ENCODE data around the gene EXOSC3.
"Not testable (repeated sequence)": the region's sequence is repeated elsewhere in the genome, so short reads cannot be mapped to it uniquely, and the experiment has no call there.

Gene EXOSC3

GRCh38 chr9:37811906-37812476 is 27.1 kb upstream of the EXOSC3 start:
- TF ChIP-seq, protein P1, sequence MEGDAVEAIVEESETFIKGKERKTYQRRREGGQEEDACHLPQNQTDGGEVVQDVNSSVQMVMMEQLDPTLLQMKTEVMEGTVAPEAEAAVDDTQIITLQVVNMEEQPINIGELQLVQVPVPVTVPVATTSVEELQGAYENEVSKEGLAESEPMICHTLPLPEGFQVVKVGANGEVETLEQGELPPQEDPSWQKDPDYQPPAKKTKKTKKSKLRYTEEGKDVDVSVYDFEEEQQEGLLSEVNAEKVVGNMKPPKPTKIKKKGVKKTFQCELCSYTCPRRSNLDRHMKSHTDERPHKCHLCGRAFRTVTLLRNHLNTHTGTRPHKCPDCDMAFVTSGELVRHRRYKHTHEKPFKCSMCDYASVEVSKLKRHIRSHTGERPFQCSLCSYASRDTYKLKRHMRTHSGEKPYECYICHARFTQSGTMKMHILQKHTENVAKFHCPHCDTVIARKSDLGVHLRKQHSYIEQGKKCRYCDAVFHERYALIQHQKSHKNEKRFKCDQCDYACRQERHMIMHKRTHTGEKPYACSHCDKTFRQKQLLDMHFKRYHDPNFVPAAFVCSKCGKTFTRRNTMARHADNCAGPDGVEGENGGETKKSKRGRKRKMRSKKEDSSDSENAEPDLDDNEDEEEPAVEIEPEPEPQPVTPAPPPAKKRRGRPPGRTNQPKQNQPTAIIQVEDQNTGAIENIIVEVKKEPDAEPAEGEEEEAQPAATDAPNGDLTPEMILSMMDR (IDR thresholded peaks at IDR 0.05; ENCODE audit: control insufficient read depth, insufficient read depth, low read depth, low read length, missing control alignments): no peak
- no peak overlapping the region for H3K4me3 ChIP-seq (ENCODE audit: control insufficient read depth, low read depth, low read length)
- no peak for DNase-seq (ENCODE audit: low read depth)

DNA sequence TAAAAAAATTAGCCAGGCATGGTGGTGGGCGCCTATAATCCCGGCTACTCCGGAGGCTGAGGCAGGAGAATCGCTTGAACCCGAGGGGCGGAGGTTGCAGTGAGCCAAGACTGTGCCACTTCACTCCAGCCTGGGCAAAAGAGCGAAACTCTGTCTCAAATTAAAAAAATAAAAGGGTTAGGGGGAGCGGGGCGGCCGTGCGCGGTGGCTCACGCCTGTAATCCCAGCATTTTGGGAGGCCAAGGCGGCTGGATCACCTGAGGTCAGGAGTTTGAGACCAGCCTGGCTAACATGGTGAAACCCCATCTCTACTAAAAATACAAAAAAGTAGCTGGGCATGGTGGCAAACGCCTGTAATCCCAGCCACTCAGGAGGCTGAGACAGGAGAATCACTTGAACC is 24.8 kb upstream of the EXOSC3 start:
- H3K4me3 ChIP-seq (ENCODE audit: control insufficient read depth, low read depth, low read length); DNase-seq (ENCODE audit: low read depth): not testable (repeated sequence)

DNA sequence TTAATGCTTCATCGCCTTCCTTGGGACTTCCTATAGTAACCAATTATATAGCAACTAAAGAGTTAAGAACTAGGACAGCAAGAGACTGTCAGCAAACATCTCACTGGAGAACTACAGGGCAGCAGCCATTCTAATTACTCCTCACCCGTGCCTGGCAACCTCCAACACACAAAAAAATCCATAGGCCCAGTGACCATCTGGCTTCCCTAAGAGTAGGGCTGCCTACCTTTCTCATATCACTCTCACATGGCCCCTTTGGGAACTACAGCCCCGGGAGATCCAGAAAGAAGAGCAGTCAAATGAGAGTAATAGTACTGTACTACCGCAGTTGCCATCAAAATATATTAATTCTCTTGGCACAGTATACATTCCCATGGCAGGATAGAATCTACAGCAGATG is 21.4 kb upstream of the EXOSC3 start:
- no peak for DNase-seq (ENCODE audit: low read depth)
- H3K4me3 ChIP-seq (ENCODE audit: control insufficient read depth, low read depth, low read length): no peak overlapping the region
- TF ChIP-seq, protein P1 (IDR thresholded peaks at IDR 0.05; ENCODE audit: control insufficient read depth, insufficient read depth, low read depth, low read length, missing control alignments): no peak

- peak overlapping the region; percentile 82 for H3K4me3 ChIP-seq (ENCODE audit: control insufficient read depth, low read depth, low read length)
- no peak for DNase-seq (ENCODE audit: low read depth)
- TF ChIP-seq, protein P1 (IDR thresholded peaks at IDR 0.05; ENCODE audit: control insufficient read depth, insufficient read depth, low read depth, low read length, missing control alignments): no peak
Measured at GRCh38 chr9:37801959-37802711, 17.3 kb upstream of the EXOSC3 start.

DNA sequence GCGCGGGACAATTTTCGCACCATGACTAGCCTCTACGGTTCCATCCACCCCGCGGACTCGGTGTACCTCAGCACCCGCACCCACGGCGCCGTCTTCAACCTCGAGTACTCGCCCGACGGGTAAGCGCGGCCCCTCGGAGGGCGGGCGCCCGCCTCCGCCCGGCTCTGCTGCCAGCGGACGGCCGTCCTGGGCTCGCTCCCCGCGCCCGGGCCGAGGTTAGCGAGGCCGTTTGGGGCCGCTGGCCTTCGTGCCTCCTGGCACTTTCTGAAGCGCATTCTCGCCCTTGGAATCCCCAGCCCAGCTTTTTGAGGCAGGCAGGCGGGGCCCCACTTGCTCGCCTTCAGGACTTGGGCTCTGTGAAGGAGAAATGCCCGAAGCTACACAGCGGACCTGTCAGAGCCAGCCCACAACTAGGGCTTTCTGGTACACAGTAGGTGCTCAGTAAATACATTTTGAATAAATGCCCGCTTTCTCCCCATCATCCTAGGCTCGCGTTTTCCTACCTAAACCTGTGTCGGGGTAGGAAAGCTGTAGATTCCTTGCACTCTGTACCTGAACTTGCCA is 16.5 kb upstream of the EXOSC3 start:
- TF ChIP-seq, protein P1 (IDR thresholded peaks at IDR 0.05; ENCODE audit: control insufficient read depth, insufficient read depth, low read depth, low read length, missing control alignments): no peak
- no peak for DNase-seq (ENCODE audit: low read depth)
- H3K4me3 ChIP-seq (ENCODE audit: control insufficient read depth, low read depth, low read length): peak overlapping the region; percentile 82

DNA sequence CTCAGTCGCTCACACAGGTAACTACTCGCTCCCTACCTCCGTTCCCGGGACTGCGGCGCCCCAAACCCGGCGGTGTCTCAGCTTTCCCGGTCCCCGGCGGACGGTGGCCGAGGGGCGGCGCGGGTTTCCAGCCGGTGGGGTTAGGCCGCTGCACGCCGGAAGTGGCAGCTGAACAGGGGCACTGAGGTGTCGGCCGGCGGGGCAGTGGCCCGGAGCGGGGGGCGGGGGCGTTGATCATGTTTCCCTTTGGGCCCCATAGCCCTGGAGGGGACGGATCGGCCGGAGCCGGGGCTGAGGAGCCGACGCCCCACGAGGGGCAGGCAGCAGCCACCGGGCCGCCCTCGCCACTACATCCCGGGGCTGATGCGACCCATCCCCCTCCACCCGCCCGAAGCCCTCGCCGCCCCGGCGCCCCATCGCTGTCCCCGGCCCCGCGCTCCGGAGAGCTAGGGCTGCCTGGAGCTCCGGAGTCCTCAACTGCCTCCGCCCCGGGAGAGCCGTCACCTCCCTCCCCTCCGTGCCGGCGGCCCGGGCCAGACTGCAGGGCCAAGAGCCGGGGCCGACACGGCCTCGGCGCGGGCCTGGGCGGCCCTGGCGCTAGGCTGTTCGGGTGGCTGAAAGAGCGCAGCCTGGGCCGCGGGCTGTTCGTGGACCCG is 15.9 kb upstream of the EXOSC3 start, which contains the start of gene DCAF10:
Gene DCAF10, plus strand, starts transcription at position 167 of the 656 bp plus-strand sequence. Its CDS starts 70 bp downstream, at position 237.
- H3K4me3 ChIP-seq (ENCODE audit: control insufficient read depth, low read depth, low read length): peak within 1 kb of the TSS; percentile 82
- DNase-seq (ENCODE audit: low read depth): peak; percentile 35
- TF ChIP-seq, protein P1 (IDR thresholded peaks at IDR 0.05; ENCODE audit: control insufficient read depth, insufficient read depth, low read depth, low read length, missing control alignments): no peak
